ENCODE data around the gene SPTBN1. TPM values are rescaled to one million over a fixed set of nuclear protein-coding genes. Genes with fewer than 3 reads are reported as not detected.

Gene SPTBN1
- total and polyA plus RNA-seq, 2 of the 13 experiments (the other 11 are each of a cell fraction or from before 2014, with no cell fraction given) = 123 to 299 TPM

GRCh38 chr2:54577035-54577434, 120.9 kb downstream of the SPTBN1 start (continued):
- TF ChIP-seq ATF5 (CRISPR knock-in tag; IDR thresholded peaks at IDR 0.05; ENCODE audit: low read depth) (no peak), CEBPZ (IDR thresholded peaks at IDR 0.05; ENCODE audit: low read length) (no peak), CTCF (CRISPR knock-in tag; IDR thresholded peaks at IDR 0.05) (no peak), ZNF510 (CRISPR knock-in tag; IDR thresholded peaks at IDR 0.05; ENCODE audit: low read depth) (0 out of 2 replicates have a peak, but pooled peaks have one; percentile 41), FOXK2 (IDR thresholded peaks at IDR 0.05) (no peak), FOSL1 (CRISPR knock-in tag; IDR thresholded peaks at IDR 0.05; ENCODE audit: borderline replicate concordance) (no peak), NFATC3 (CRISPR knock-in tag; IDR thresholded peaks at IDR 0.05) (no peak), TOPORS (CRISPR knock-in tag; IDR thresholded peaks at IDR 0.05) (no peak), JARID2 (CRISPR knock-in tag; IDR thresholded peaks at IDR 0.05; ENCODE audit: insufficient replicate concordance) (no peak), ZBTB39 (CRISPR knock-in tag; IDR thresholded peaks at IDR 0.05) (no peak), ZNF264 (CRISPR knock-in tag; IDR thresholded peaks at IDR 0.05) (no peak), TBX2 (CRISPR knock-in tag; IDR thresholded peaks at IDR 0.05; ENCODE audit: borderline replicate concordance) (peak; percentile 36; the same call in 1 of the 2 replicates)
- TF ChIP-seq, protein P1, sequence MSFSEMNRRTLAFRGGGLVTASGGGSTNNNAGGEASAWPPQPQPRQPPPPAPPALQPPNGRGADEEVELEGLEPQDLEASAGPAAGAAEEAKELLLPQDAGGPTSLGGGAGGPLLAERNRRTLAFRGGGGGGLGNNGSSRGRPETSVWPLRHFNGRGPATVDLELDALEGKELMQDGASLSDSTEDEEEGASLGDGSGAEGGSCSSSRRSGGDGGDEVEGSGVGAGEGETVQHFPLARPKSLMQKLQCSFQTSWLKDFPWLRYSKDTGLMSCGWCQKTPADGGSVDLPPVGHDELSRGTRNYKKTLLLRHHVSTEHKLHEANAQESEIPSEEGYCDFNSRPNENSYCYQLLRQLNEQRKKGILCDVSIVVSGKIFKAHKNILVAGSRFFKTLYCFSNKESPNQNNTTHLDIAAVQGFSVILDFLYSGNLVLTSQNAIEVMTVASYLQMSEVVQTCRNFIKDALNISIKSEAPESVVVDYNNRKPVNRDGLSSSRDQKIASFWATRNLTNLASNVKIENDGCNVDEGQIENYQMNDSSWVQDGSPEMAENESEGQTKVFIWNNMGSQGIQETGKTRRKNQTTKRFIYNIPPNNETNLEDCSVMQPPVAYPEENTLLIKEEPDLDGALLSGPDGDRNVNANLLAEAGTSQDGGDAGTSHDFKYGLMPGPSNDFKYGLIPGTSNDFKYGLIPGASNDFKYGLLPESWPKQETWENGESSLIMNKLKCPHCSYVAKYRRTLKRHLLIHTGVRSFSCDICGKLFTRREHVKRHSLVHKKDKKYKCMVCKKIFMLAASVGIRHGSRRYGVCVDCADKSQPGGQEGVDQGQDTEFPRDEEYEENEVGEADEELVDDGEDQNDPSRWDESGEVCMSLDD (CRISPR knock-in tag; IDR thresholded peaks at IDR 0.05; ENCODE audit: borderline replicate concordance) = no peak
- TF ChIP-seq, protein P2, sequence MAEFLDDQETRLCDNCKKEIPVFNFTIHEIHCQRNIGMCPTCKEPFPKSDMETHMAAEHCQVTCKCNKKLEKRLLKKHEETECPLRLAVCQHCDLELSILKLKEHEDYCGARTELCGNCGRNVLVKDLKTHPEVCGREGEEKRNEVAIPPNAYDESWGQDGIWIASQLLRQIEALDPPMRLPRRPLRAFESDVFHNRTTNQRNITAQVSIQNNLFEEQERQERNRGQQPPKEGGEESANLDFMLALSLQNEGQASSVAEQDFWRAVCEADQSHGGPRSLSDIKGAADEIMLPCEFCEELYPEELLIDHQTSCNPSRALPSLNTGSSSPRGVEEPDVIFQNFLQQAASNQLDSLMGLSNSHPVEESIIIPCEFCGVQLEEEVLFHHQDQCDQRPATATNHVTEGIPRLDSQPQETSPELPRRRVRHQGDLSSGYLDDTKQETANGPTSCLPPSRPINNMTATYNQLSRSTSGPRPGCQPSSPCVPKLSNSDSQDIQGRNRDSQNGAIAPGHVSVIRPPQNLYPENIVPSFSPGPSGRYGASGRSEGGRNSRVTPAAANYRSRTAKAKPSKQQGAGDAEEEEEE (CRISPR knock-in tag; IDR thresholded peaks at IDR 0.05; ENCODE audit: borderline replicate concordance) = no peak
- TF ChIP-seq, protein P3, sequence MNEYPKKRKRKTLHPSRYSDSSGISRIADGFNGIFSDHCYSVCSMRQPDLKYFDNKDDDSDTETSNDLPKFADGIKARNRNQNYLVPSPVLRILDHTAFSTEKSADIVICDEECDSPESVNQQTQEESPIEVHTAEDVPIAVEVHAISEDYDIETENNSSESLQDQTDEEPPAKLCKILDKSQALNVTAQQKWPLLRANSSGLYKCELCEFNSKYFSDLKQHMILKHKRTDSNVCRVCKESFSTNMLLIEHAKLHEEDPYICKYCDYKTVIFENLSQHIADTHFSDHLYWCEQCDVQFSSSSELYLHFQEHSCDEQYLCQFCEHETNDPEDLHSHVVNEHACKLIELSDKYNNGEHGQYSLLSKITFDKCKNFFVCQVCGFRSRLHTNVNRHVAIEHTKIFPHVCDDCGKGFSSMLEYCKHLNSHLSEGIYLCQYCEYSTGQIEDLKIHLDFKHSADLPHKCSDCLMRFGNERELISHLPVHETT (CRISPR knock-in tag; conservative IDR thresholded peaks at IDR 0.05) = no peak
